ENCODE measurements around the gene ZBTB45.
"Not testable (repeated sequence)": the region's sequence is repeated elsewhere in the genome, so short reads cannot be mapped to it uniquely, and the experiment has no call there.

Gene ZBTB45

DNA sequence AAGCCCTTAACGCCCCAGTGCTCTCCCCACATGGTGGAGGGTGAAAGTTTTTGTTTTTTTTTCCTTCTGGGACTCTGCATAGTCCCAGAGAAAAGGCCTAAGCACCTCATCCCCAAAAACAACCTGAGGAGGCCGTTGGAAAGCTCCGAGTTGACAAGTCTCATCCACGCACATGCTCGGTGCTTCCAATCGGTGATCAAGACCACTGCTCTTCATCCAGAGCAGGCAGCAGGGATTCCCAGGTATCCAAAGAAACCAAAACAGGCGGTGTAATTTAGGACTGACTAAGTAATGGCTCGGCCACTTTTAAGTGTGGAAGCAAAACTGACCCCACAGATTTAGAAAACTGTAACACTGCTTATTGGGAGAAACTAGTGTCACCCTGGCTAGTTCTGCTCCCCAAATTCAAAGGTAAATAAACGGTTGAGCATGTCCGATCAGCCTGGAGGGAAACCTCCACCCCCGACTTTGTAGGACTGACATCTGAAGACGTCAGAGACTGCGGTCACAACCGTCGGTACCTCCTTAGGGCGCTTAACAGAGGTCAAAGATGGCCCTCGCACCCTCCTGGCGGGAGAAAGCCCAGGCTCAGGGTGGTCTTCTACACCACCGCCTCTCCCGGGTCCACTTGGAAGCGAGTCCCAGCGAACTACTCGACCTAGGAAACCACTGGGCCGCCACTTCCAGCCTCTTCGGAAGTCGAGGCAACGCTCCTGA, 44.5 kb downstream of the ZBTB45 start:
- no peak for DNase-seq

DNA sequence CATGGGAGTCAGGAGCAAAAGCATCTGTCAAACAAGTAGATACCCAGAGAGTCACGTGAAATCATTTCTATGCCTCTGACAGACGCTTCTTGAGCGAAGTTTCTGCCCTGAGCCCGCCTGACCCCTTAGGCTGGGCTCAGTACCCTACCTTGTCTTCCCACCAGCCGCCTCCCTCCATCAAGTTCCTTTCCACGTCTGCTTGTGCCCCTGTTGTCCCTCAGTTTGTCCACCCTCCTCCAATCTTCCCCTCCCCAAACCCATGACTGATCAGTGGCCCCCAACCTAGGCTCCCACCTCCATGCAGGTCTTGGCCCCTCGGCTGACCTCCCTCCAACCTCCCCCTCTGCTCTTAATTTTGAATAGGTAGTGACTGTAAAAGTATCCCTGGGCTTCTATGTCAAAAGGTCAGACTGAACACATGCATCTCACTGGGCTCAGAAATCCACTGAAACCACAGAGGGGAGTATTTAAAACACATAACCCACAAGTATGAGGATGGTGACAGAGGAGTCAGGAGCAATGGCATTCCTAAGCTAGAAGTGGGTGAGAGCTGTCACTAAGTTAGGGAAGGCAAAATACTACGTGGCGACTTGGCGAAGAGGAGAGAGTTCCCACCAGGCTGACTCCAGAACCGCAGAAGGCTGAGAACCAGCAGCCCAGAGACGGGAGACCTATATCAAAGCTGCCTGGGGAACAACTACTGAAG, 45.2 kb downstream of the ZBTB45 start:
- DNase-seq, result no peak

DNA sequence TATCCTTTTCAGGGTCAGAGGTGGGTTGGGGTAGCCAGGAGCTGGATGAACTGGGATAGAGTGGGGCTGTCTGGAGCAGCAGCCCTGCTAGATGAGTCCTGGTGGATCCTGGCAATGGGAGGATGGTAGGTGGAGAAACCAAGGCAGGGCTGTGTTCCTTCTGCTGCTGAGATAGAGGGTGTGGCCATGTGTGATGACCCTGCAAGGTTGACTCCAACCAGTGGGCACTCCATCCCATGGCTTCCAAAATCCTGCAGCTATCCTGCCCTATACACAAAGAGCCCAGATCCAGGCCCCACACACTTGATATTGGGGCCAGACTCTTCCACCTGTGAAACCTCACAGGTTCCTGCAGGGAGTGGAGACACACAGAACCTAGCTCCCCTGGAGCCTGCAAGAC, 45.8 kb downstream of the ZBTB45 start:
- DNase-seq, result no peak

DNA sequence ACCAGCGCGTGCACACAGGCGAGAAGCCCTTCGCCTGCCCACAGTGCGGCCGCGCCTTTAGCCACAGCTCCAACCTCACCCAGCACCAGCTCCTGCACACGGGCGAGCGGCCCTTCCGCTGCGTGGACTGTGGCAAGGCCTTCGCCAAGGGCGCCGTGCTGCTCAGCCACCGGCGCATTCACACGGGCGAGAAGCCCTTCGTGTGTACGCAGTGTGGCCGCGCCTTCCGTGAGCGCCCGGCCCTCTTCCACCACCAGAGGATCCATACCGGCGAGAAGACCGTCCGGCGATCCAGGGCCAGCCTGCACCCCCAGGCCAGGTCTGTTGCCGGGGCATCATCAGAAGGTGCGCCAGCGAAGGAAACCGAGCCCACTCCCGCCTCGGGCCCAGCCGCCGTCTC, 47.9 kb downstream of the ZBTB45 start:
- DNase-seq, result no peak

DNA sequence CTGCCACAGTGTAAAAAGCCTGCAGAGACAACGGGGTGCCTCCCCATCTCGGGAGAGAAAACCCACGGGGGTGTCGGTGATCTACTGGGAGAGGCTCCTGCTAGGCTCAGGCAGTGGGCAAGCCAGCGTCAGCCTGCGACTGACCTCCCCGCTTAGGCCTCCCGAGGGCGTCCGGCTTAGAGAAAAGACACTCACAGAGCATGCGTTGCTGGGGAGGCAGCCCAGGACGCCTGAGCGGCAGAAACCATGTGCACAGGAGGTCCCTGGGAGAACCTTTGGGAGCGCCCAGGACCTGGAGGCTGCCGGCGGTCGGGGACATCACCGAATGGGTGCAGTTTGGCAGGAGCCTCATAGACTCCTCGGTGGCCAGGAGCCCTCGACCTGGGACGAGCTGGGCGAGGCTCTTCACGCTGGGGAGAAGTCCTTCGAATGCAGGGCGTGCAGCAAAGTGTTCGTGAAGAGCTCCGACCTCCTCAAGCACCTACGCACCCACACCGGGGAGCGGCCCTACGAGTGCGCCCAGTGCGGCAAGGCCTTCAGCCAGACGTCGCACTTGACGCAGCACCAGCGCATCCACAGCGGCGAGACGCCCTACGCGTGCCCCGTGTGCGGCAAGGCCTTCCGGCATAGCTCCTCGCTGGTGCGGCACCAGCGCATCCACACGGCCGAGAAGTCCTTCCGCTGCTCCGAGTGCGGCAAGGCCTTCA, 48.6 kb downstream of the ZBTB45 start:
- not testable (repeated sequence) for DNase-seq

DNA sequence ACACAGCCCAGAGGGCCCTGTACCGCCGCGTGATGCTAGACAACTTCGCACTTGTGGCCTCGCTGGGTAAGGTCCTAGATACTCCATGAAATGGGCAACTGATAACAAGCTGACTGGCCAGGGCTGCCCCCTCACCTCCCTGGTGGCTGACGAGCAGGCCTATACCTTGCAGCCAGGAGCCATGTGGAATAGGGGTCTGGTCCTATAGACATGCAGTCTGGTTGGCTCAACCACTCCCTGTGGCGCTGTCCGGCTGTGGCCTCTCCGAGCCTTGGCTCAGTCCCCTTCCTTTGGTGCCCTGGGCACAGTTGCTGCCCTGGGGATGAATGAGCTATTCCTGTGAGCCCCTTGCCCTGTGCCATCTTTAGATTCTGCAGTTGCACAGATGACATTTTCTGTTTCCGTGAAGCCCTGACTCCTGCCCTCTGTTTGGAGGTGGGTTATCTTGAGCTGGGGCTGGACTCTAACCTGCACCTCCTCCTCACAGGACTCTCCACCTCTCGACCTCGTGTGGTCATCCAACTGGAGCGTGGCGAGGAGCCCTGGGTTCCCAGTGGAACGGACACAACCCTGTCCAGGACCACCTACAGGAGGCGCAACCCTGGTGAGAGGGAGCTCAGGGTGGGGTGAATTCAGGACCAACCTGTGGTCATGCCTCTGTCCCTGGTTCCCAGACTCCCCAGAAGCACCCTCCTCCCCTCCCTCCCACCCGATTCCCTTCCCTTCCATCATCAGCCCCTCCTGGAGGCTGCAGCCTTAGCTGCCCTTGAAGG, 50.2 kb downstream of the ZBTB45 start:
- no peak for DNase-seq

DNA sequence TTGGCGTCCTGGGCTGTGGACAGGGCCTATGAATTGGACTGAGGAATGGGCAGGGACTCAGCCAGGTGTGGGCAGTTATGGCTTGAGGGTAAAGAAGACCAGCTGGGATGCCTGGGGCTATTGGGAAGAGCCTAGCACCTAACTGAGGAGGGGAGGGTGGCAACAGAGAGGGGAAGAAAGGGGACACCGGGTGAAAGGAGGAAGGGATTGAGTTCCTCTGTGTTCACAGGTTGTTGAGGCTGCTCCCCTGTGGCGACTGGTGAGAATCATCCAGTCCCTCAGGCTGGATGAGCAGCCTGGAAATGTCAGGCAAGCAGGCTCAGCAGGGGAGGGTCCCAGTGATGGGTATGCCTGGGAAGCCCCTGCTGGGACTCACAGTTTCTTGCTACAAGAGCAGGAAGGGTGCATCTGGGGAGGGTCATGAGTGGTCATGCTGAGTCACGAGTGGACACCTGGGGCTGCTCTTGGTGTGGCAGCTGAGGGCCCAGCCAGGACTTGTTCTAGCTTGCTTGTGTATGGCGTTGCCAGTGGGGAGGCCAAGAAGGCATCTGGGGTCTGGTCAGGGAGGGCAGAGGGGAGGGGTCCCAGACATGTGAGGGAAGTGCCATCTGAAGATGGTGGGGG, 51.3 kb downstream of the ZBTB45 start:
- peak in 1 of 3 donors; percentile 5 for DNase-seq

DNA sequence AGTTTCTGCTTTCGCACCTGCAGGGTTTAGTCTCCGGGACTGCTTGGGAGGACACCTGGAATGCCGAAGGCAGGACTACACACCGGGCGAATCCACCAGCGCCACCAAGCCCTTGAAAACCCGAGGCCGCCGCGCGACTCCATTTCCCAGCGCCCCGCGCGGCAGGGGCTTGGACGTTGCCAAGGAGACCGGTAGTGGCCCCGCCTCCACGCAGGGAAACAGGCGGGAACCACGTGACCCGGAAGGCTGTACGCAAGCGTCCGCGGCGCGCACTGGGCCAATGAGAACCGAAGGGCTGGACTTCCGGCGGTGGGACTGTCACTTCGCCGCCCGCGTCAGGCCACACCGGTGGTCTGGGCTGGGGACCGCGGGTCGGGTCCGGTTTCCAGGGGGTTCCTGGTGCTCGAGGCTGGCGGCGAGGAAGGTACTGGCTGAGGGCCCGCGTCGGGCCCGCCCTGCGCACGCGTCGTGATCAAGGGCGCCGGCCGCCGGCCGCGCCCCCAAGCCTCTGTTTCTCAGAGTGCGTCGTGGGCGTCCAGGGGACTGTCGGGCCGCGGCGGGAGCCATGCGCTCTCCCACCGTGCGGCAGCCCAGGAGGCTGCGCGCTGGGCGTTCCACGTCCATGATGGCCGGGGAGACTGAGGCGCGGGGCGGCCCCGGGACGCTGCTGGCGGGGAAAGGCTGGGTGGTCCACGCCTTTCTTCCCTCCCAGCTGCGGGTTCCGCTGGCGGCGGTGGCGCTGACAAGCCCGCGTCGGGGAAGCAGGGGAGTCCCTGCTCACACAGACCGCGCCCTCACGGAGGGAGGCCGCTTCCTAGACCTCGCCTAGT, 52.6 kb downstream of the ZBTB45 start, which contains the start of gene ZNF324:
TSS of gene ZNF324 (plus strand) at position 321 of the 830 bp plus-strand sequence. CDS start 2,106 bp downstream, outside the sequence.
- peak; percentile 99 to 100 (median 100) for DNase-seq

DNA sequence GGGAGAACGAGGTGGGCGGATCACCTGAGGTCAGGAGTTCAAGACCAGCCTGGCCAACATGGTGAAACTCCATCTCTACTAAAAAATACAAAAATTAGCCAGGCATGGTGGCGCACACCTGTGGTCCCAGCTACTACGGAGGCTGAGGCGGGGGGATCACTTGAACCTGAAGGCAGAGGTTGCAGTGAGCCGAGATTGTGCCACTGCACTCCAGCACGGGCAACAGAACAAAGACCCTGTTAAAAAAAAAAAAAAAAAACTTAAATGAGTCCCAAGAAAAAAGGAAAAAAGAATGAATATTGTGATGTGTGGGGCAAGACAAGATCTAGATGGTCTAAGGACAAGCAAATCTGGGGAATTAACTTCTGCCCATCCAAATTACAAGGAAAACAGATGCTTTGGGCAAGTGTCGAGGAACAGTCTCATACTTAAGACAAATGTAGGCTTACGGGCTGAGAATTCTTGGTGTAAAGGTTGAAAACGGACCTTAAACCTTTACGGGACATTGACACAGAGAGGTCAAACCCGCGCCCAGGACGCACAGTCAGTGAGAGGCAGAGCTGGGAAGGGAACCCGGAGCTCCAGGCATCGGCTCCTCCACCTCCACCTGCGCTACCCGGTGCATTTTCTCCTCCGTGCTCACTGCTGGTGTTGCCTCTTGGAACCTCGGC, 53.4 kb downstream of the ZBTB45 start:
- no peak for DNase-seq
